Raji (cell line): ENCODE measurements around the gene ASB6.

Experiments used
- POLR2A ChIP-seq: IDR thresholded peaks from 2 replicates; pipeline ENCODE4 v1.6.1; 2011; ENCODE audit warnings: low read depth, low read length, control low read depth; ENCODE audit not compliant: insufficient read depth

ASB6 gene

GRCh38 chr9:129610213-129610472 lies 31.8 kb downstream of the ASB6 start:
- no peak for TF ChIP-seq POLR2A

- TF ChIP-seq POLR2A = no peak
Measured at GRCh38 chr9:129609486-129610212, 32.3 kb downstream of the ASB6 start.

- no peak for TF ChIP-seq POLR2A
Measured at GRCh38 chr9:129608561-129609481, 33.1 kb downstream of the ASB6 start.

GRCh38 chr9:129607027-129607387 lies 34.9 kb downstream of the ASB6 start:
- TF ChIP-seq POLR2A = no peak

GRCh38 chr9:129606161-129607026 lies 35.6 kb downstream of the ASB6 start:
- no peak for TF ChIP-seq POLR2A

- no peak for TF ChIP-seq POLR2A
Measured at GRCh38 chr9:129604766-129605163, 37.2 kb downstream of the ASB6 start.

- TF ChIP-seq POLR2A = no peak
Measured at GRCh38 chr9:129604056-129604765, 37.7 kb downstream of the ASB6 start.

GRCh38 chr9:129602598-129603415 lies 39.1 kb downstream of the ASB6 start:
- TF ChIP-seq POLR2A = no peak

GRCh38 chr9:129601082-129601674 lies 40.8 kb downstream of the ASB6 start:
- TF ChIP-seq POLR2A = no peak

GRCh38 chr9:129598089-129598596 lies 43.8 kb downstream of the ASB6 start:
- no peak for TF ChIP-seq POLR2A

- no peak for TF ChIP-seq POLR2A
Measured at GRCh38 chr9:129597355-129598088, 44.4 kb downstream of the ASB6 start.

- TF ChIP-seq POLR2A = no peak
Measured at GRCh38 chr9:129596541-129597331, 45.2 kb downstream of the ASB6 start.
